ENCODE measurements around the gene DEFB131B. TPM values are rescaled to one million over a fixed set of nuclear protein-coding genes. Genes with fewer than 3 reads are reported as not detected.
"Not testable (repeated sequence)": the region's sequence is repeated elsewhere in the genome, so short reads cannot be mapped to it uniquely, and the experiment has no call there.

The DEFB131B gene
- polyA plus RNA-seq, 1 experiment, result not detected

DNA sequence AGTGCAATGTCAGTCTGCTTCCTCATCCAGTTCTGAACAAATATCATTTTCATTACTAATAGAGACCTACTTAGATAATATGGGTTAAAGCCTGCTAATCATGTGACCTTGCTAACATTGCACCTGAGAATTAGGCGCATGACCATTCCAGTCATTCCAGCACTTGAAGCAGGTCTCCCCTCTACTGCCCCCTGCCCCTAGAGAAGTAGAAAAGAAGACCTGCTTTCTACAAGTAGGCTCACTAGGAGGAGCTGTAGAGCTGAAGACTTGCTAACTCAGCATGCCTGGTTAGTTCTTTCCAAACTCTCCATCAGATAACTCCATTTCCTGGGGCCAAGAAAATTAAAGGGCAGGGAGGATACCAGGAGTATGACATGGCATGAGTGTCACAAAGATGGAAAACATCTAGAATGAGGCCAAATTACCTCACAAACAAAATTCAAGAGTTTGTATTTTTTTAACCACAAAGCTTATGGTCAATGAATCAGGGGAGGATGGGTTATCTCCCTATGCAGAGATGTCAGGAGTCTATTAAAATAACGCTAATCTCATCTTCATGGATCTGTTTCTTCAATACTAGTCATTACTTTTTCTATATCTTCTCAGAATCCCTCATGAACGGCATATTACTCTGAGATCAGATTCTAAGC lies 14.2 kb upstream of the DEFB131B start:
- POLR2A ChIA-PET, result interaction anchor here (0.6 kb wide), 1 partner anchor 50 kb away, joined by 18 read pairs; no protein-coding TSS in a partner anchor
- DNase-seq (ENCODE audit: low read depth), result peak; percentile 9
- CTCF ChIA-PET, result interaction anchor here (0.6 to 1.1 kb wide), 4 partner anchors 11 to 567 kb away, joined by 3 to 4 read pairs (median 3); no protein-coding TSS in a partner anchor
- H3K4me3 ChIP-seq (ENCODE audit: low read depth, low read length); H3K27me3 ChIP-seq (ENCODE audit: control insufficient read depth, insufficient read depth, low read length); H3K36me3 ChIP-seq (ENCODE audit: control insufficient read depth, insufficient read depth, low read length): not testable (repeated sequence)
- TF ChIP-seq CTCF (IDR thresholded peaks at IDR 0.05; ENCODE audit: insufficient read depth, low read depth, low read length), result peak; percentile 66

DNA sequence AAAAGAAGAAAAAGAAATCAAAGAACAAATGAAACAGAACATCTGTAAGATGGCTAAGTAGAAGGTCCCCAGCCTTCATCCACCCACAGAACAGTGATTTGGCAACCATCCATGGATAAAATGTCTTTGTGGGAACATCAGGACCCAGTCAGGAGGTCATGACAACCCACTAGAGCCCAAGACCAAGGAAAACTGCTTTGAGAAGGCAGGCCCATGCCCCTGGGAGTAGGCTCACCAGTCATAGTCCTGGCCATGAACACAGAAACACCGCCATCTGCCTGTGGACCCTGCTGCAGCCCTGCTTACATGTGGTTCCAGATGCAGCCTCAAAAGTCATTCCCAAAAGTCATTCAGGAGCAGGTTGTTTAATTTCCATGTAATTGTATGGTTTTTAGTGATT lies 11.0 kb upstream of the DEFB131B start:
- CTCF ChIA-PET; DNase-seq (ENCODE audit: low read depth): not testable (repeated sequence)

GRCh38 chr11:71869931-71870330 lies 8.3 kb upstream of the DEFB131B start:
- DNase-seq (ENCODE audit: low read depth); POLR2A ChIA-PET; H3K36me3 ChIP-seq (ENCODE audit: control insufficient read depth, insufficient read depth, low read length); H3K27me3 ChIP-seq (ENCODE audit: control insufficient read depth, insufficient read depth, low read length); CTCF ChIA-PET; H3K4me3 ChIP-seq (ENCODE audit: low read depth, low read length): not testable (repeated sequence)

More for the DNA sequence above, 11.0 kb upstream of the DEFB131B start:
- H3K36me3 ChIP-seq (ENCODE audit: control insufficient read depth, insufficient read depth, low read length); H3K4me3 ChIP-seq (ENCODE audit: low read depth, low read length); POLR2A ChIA-PET; H3K27me3 ChIP-seq (ENCODE audit: control insufficient read depth, insufficient read depth, low read length): not testable (repeated sequence)

DNA sequence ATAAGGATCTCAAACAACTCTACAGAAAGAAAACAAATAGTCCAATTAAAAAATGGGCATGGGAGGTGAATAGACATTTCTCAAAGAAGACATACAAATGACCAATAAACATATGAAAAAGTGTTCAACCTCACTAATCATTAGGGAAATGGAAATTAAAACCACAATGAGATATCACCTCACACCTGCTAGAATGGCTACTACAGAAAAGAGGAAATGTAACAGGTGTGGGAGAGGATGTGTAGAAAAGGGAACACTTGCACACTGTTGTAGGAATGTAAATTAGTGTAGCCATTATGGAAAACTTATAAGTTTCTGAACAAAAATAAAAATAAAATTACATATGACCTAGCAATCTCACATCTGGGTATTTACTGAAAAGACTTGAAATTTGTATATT lies 7.6 kb upstream of the DEFB131B start:
- CTCF ChIA-PET; H3K27me3 ChIP-seq (ENCODE audit: control insufficient read depth, insufficient read depth, low read length); DNase-seq (ENCODE audit: low read depth); H3K36me3 ChIP-seq (ENCODE audit: control insufficient read depth, insufficient read depth, low read length); POLR2A ChIA-PET; H3K4me3 ChIP-seq (ENCODE audit: low read depth, low read length): not testable (repeated sequence)

- H3K36me3 ChIP-seq (ENCODE audit: control insufficient read depth, insufficient read depth, low read length); H3K27me3 ChIP-seq (ENCODE audit: control insufficient read depth, insufficient read depth, low read length); CTCF ChIA-PET; POLR2A ChIA-PET; H3K4me3 ChIP-seq (ENCODE audit: low read depth, low read length); DNase-seq (ENCODE audit: low read depth): not testable (repeated sequence)
These were observed 2.0 kb upstream of the DEFB131B start for GRCh38 chr11:71876262-71876661.

GRCh38 chr11:71885806-71886205 lies 7.6 kb downstream of the DEFB131B start:
- DNase-seq (ENCODE audit: low read depth); H3K36me3 ChIP-seq (ENCODE audit: control insufficient read depth, insufficient read depth, low read length); CTCF ChIA-PET; POLR2A ChIA-PET; H3K4me3 ChIP-seq (ENCODE audit: low read depth, low read length); H3K27me3 ChIP-seq (ENCODE audit: control insufficient read depth, insufficient read depth, low read length): not testable (repeated sequence)

- POLR2A ChIA-PET; DNase-seq (ENCODE audit: low read depth); H3K4me3 ChIP-seq (ENCODE audit: low read depth, low read length); H3K36me3 ChIP-seq (ENCODE audit: control insufficient read depth, insufficient read depth, low read length); H3K27me3 ChIP-seq (ENCODE audit: control insufficient read depth, insufficient read depth, low read length); CTCF ChIA-PET: not testable (repeated sequence)
These were observed 10.2 kb downstream of the DEFB131B start for GRCh38 chr11:71888335-71889010.

GRCh38 chr11:71889181-71889872 lies 11.1 kb downstream of the DEFB131B start:
- H3K4me3 ChIP-seq (ENCODE audit: low read depth, low read length); POLR2A ChIA-PET; CTCF ChIA-PET; DNase-seq (ENCODE audit: low read depth); H3K36me3 ChIP-seq (ENCODE audit: control insufficient read depth, insufficient read depth, low read length); H3K27me3 ChIP-seq (ENCODE audit: control insufficient read depth, insufficient read depth, low read length): not testable (repeated sequence)
